Measurements from ENCODE around the gene NUDT4.

DNA sequence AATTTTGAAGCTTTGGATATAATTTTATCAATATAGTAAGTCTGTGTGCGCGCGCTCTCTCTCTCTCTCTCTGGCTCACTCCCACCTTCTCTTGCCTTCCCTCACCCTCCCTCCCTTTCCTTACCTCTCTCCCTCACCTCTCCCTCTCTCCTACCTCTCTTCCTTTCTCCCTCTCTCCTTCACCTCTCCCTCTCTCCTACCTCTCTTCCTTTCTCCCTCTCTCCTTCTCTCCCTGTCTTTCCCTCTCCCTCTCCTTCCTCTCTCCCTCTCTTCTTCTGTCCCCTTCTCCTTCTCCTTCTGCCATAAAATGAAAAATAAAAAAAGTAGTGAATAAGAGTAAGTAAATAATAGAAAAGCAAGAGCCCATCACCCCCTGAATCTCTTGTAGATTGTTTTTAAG is 9.0 kb upstream of the NUDT4 start:
- TF ChIP-seq, protein P1, sequence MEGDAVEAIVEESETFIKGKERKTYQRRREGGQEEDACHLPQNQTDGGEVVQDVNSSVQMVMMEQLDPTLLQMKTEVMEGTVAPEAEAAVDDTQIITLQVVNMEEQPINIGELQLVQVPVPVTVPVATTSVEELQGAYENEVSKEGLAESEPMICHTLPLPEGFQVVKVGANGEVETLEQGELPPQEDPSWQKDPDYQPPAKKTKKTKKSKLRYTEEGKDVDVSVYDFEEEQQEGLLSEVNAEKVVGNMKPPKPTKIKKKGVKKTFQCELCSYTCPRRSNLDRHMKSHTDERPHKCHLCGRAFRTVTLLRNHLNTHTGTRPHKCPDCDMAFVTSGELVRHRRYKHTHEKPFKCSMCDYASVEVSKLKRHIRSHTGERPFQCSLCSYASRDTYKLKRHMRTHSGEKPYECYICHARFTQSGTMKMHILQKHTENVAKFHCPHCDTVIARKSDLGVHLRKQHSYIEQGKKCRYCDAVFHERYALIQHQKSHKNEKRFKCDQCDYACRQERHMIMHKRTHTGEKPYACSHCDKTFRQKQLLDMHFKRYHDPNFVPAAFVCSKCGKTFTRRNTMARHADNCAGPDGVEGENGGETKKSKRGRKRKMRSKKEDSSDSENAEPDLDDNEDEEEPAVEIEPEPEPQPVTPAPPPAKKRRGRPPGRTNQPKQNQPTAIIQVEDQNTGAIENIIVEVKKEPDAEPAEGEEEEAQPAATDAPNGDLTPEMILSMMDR (IDR thresholded peaks at IDR 0.05) = no peak
- no peak for TF ChIP-seq POLR2A (IDR thresholded peaks at IDR 0.05)
- TF ChIP-seq POLR2AphosphoS5 (IDR thresholded peaks at IDR 0.05) = no peak

All from breast epithelium (tissue), 3 donors.